HG03066 (cell line): ENCODE measurements around the gene PTEN.
"Not testable (repeated sequence)": the region's sequence is repeated elsewhere in the genome, so short reads cannot be mapped to it uniquely, and the experiment has no call there.

ENCODE experiments used
- ATAC-seq: cut with Tn5 transposase; IDR thresholded peaks from one replicate; pipeline ENCODE4 v1.9.1; 2021; ENCODE audit warnings: low read depth; ENCODE audit not compliant: unreplicated experiment

Gene PTEN

DNA sequence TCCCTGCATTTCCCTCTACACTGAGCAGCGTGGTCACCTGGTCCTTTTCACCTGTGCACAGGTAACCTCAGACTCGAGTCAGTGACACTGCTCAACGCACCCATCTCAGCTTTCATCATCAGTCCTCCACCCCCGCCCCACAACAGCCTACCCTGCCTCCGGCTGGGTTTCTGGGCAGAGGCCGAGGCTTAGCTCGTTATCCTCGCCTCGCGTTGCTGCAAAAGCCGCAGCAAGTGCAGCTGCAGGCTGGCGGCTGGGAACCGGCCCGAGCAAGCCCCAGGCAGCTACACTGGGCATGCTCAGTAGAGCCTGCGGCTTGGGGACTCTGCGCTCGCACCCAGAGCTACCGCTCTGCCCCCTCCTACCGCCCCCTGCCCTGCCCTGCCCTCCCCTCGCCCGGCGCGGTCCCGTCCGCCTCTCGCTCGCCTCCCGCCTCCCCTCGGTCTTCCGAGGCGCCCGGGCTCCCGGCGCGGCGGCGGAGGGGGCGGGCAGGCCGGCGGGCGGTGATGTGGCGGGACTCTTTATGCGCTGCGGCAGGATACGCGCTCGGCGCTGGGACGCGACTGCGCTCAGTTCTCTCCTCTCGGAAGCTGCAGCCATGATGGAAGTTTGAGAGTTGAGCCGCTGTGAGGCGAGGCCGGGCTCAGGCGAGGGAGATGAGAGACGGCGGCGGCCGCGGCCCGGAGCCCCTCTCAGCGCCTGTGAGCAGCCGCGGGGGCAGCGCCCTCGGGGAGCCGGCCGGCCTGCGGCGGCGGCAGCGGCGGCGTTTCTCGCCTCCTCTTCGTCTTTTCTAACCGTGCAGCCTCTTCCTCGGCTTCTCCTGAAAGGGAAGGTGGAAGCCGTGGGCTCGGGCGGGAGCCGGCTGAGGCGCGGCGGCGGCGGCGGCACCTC lies at the start of gene PTEN, which contains the start of gene KLLN:
Gene PTEN, plus strand, starts transcription at position 573 of the 891 bp plus-strand sequence. CDS start 845 bp downstream, outside the sequence.
Gene KLLN, minus strand, starts transcription at position 481 of the 891 bp plus-strand sequence. CDS start 1,046 bp downstream, outside the sequence.
- ATAC-seq = no peak

DNA sequence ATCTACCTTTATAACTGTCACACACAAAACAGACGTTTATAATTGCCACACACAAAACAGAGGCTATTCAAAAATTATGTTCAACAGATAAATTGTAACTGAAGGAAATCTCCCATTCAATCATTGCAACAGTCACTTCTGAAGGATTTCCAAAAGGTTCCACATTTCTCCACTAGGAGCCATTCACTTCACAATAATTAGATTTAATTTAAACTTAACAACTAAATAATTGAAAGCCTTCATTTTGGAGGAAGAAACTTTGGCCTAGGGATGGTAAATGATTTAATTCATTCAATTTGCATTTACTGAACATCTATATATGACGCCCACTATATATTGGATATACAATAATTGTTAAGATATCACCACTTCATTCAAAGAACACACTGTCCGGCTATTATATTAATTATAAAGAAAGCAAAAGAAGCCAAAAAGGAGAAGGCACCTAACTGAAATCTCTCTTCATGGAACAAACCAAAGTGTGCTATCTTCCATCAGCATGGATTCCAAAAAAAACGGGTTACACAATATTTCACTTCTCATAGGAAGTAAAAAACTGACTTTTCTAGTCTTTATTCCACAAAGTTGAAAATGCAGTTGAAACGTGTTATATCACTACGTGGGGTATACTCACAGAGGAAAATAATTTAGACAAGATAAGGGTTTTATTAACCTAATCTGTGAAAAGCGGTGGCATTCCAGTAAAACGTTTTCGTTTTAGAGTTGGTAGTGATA lies 47.1 kb upstream of the PTEN start:
- no peak for ATAC-seq

DNA sequence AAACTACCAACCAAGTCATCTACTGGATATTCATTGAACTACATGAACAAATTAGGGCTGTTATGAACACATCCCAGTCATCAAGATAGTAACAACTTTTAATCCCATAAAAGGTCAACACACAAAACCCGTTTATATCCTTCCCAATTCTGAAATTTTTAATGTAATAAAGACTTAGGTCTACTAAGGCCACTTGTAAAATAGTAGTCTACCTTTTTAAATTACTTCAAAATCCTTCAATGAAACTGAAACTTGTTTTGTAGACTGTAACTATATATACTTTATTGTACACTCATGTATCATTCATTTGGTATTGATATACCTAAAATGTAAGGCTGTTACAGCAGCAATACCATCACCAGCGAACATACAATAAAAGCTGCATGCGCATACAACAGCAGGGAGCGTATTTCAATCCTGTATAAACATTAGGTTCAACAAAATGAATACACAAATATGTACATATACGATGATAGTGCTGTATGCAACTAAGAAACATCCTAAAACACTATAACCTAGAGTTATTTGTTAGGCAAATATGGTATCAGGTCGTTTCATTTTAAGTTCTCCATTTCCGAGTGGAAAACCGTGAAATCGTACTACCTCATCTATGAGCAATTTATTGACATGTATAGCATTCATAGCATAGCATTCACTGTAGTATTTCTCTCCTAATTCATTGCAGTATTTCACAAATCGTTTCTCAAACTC lies 46.4 kb upstream of the PTEN start:
- ATAC-seq = no peak

DNA sequence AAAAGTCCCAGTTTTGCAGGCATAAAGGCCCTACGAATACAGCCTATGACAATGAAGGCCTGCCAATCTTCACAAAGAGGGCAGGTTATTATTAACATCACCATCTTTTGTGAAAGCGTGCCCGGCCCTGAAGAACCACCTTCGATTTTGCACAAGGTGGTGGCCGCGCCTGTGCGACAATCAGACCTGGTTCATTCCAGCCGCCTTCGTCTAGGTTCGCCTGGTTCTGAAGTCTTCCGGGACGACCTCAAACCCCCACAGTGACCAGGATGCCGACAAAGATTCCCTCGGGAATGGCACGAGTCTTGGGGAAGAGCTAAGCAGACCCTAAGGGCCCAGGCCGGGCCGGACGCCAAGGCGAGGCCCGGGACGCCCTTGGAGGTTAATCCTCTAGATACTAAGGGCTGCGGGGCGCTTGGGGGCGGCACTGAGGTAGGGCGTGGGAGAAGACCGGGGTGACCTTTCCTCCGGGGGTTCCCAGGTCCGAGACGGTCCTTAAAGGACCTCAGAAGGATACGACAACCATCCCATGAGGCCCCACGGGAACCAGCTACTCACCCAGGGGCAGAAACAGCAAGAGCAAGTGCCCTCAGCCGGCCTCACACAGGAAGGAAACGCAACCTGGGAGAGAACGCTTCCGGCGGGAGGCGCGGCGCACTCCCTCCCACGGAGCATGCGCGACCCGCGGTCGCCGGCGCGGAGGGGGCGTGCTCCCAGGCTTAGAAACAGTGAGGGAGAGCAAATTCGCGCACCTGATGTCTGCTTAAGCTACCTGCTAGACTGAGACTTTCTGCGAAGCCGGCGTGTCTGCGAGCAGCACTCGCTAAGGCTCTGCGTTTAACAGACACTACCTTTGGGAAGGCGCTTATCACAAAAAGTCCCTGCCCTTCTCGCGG lies 45.6 kb upstream of the PTEN start, which contains the start of gene ATAD1:
Gene ATAD1, minus strand, starts transcription at position 618 of the 896 bp plus-strand sequence. CDS start 3,627 bp downstream, outside the sequence.
- ATAC-seq = peak; percentile 64

DNA sequence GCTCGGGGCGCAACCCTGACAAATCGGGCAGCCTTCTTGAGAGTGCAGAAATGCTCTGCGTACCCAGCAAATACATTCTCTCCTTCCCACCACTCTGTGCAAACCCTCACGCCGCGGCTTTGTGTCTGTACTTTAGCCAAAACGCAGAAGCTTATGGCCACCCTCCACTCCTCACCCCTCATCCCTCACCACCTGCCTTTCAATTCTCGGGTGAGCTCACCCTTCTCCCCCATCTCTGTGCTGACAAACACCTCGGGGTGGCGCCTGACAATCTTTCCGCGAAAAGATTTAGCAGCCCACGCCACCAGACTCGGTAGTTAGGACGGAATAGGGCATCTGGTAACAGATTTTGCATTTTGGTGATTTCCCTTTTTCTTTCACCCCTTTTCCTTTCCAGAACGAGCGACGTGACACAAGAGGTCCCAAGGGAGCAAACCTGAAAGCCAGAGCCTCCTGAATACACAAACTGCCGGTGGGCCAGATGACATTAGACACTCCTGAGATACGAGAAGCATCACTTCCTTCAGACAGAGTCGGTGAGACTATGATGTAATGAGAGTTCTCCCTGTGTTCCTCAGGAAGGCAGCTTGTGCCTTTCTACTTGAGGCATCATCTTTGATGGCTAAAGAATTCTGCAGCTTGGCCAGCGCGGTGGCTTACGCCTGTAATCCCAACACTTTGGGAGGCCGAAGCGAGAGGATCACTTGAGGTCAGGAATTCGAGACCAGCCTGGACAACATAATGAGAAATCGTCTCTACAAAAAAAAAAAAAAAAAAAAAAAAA lies 44.7 kb upstream of the PTEN start:
- peak; percentile 57 for ATAC-seq

DNA sequence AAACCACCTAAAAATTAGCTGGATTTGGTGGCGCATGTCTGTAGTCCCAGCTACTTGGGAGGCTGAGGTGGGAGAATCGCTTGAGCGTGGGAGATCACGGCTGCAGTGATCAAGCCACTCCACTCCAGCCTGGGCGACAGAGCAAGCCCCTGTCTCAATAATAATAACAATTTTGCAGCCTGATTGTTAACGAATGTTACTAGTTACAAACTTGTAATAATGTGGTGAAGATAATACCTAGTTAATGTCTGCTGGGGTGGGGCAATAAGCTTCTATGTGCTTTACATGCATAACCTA lies 44.2 kb upstream of the PTEN start:
- no peak for ATAC-seq

DNA sequence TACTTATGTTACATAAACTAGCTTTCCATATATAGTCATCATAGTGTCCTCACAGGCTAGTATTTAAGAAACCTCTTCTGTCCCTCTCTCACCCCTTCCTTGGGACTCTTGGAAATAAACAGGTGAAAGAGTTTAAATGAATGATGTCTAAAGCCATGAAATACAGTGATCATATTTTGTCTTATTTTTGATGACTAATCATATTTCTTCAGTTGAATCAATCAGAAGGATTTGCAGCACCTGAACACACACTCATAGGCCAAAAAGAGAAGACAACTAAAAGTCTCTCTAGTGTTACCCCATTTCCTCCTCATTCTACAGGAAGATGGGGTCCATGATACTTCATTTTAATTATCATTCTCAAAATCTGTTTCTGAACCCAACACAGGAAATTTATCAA lies 36.8 kb upstream of the PTEN start:
- ATAC-seq = no peak

- ATAC-seq = no peak
These were observed 35.7 kb upstream of the PTEN start for GRCh38 chr10:87827681-87828080.

DNA sequence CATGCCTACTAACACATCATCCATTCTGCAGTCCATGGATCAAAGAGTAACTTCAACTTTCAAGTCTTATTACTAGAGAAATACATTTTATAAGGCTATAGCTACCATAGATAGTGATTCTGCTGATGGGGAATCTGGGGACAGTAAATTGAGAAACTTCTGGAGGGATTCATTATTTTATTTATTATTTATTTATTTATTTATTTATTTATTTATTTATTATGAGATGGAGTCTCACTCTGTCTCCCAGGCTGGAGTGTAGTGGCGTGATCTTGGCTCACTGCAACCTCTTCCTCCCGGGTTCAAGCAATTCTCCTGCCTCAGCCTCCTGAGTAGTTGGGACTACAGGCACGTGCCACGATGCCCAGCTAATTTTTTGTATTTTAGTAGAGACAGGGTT lies 34.4 kb upstream of the PTEN start:
- not testable (repeated sequence) for ATAC-seq

DNA sequence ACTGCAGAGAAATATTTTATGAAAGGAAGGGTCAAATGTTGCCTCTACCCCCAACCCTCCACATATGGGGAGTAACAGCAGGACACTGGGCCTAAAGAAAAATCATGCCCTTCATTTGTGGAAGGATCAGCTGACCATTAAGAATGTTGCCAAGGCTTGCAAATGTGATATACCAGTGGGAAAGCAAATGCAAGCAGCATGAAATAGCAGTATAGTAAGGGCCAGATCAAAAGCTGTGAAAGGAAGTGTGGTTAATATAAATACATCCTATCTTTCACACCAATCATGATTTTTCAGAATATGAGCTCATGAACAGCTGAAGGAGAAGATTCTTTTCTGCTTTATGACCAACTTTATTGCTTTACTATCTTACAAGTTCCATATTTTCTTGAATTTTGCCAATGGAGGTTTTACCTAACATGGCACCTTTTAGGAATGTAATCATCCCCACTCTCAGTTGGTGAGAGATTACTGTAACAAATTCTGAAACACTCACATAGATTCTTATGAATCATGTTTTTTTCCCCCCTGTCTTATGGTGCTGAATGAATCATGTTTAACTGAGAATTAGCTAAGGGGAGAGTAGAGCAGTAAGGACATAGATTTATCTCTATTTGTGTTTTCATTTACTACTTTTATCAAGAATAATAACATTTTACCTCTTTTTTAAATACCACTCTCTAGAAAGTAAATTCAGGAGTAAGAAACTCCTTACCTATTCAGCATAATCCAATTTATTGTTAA lies 33.3 kb upstream of the PTEN start:
- no peak for ATAC-seq

DNA sequence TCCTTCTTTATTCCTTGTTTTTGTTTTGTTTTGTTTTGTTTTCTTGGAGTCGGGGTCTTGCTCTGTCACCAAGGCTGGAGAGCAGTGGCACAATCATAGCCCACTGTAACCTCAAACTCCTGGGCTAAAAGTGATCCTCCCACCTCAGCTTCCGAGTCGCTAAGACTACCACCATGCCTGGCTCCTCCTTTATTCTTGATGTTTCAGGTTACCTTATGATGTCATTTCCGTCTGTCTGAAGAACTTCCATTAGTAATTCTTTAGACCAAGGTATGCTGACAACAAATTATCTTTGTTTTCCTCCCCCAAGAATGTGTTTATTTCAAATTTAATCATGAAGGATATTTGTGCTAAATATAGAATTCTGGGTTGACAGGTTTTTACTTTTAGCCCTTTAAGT lies 27.3 kb upstream of the PTEN start:
- no peak for ATAC-seq

DNA sequence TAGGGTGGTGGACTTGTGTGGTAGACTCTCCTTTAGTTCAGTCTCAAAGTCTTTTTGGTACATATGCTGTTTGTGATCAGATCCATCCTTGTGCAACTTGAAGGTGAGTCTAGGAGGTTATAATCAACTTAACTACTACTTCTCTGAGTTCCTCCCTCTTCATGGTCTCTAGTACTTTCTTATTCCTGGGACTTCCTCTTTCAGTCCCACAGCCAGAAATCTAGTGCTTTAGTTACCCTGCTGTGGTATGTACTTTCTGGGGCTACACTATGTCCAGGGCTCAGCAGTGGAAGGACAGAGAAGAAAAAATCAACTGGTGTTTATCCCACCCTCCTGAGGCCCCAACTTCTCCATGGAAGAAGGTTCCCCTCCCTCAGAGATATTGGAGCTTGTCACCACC lies 26.0 kb upstream of the PTEN start:
- ATAC-seq = no peak

DNA sequence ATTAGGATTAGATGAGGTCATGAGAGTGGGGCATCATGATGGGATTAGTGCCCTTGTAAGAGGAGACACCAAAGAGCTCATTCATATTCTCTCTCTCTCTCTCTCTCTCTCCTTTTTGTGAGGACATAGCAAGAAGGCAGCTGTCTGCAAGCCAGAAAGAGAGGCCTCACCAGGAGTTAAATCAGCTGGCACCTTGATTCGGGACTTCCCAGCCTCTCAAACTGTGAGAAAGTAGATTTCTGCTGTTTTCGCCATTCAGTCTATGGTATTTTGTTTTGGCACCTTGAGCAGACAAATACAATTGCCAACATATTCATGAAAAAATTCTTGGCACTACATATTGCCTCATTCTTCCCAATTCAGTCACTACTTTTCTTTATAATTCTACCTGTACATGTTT lies 24.8 kb upstream of the PTEN start:
- ATAC-seq = no peak

- no peak for ATAC-seq
These were observed 22.2 kb upstream of the PTEN start for GRCh38 chr10:87841186-87841585.

DNA sequence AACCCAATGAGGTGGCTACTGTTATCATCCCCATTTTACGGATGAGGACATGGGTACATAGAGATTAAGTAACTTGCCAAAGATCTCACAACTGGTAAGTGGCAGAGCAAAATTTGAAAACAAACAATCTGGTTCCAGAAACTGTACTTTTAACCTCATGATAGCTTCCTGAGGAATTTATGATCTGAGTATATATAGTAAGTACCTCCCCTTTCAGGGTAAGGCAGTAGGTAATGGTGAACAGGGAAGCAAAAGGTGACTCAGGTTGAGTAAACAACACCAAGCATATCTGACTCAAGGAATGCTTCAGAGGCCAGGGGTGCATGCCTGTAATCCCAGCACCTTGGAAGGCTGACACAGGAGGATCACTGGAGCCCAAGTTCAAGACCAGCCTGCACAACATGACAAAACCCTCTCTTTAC lies 21.2 kb upstream of the PTEN start:
- no peak for ATAC-seq

DNA sequence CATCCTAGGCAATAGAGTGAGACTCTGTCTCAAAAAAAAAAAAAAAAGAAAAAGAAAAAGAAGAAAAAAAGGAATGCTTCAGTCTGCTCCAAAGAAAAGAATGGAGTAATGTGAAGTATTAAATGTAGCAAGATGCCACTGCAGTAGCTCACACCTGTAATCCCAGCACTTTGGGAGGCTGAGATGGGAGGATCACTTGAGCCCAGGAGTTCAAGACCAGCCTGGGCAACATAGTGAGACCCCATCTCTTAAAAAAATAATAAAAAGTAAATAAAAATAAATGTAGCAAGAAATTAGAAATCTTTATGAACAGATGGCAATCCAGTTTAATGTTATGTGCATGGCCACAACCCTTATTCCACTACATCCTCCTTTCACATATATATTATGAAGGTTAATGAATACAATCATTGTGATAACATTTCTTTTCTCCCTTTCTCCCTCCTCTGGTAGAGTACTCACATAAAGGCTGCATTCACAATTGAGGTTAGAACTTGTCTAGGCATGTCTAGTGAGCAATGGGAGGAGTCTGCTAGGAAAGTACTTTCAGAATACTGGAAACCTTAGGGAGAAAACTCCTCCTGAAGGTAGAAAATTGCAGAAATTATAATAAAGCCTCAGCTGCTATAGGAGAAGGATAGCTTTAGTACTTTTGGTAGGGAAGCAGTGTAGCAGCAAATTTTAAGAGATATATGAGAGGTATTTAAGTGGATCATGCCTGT lies 20.5 kb upstream of the PTEN start:
- ATAC-seq = no peak

GRCh38 chr10:87843714-87844113 lies 19.7 kb upstream of the PTEN start:
- ATAC-seq = no peak
